IPS DF 4.7 (cell line): ENCODE measurements around the gene ERH.
"Not testable (repeated sequence)": the region's sequence is repeated elsewhere in the genome, so short reads cannot be mapped to it uniquely, and the experiment has no call there.

Experiments
- DNase-seq: peaks from one replicate; pipeline ENCODE4 v3.0.0-alpha.2; 2013; ENCODE audit warnings: low spot score; ENCODE audit errors: extremely low read depth

ERH gene

DNA sequence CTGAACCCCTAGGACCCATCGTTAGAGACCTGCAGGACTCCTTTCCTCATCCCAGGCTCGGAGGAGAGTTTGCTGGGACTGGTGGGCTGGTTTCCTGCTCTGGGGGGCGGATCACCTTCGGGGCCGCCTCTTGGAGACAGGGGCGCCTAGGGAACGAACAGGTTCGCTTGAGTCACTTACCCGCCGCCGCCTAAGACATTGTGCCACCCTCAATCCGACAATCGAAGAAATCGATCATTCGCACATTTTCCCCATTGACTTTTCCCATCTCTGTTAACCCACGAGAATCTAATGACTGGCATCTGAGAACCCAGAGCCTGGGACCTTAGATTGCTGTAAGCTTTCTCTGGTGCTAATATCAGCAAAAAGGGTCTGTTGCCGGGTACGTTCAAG is 715 bp upstream of the ERH start:
- DNase-seq, result no peak

- DNase-seq, result no peak
Measured at GRCh38 chr14:69395929-69396328, 2.2 kb downstream of the ERH start.

GRCh38 chr14:69392481-69392880 is 5.6 kb downstream of the ERH start:
- DNase-seq, result no peak

GRCh38 chr14:69391400-69391799 is 6.7 kb downstream of the ERH start:
- DNase-seq, result not testable (repeated sequence)

DNA sequence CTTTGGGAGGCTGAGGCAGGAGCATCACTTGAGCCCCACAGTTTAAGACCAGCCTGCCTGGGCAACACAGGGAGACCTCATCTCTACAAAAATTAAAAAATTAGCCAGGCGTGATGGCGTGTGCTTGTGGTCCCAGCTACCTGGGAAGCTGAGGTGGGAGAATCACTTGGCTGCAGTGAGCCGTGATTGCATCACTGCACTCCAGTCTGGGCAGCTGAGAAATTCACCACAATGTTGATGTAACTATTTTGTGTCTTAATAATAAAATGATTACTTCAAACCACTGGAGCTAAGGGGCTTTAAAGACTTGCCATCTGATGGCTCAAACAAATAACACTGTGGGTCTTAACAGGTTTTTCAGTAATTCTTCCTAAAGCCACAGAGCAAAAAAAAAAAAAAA is 10.8 kb downstream of the ERH start:
- DNase-seq, result no peak

DNA sequence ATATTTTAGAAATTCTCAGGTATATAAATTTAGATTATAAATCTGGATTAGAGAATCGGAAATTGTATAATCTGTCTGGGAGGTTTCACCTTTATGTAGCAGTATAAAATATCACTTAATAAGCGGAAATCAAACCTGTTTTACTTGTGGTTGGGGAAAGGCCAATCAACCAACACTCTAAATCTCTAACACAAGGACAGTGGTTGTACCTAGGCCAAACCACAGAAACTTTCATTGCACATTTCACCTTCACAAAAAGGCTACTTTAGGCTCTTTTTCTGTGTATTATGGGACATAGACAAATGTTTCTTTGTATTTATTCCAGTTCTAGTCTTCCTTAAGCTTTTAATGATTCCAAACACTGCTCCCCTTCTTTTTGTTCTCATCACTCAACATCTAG is 19.8 kb downstream of the ERH start:
- DNase-seq, result no peak

GRCh38 chr14:69376439-69376838 is 21.7 kb downstream of the ERH start:
- DNase-seq, result no peak

DNA sequence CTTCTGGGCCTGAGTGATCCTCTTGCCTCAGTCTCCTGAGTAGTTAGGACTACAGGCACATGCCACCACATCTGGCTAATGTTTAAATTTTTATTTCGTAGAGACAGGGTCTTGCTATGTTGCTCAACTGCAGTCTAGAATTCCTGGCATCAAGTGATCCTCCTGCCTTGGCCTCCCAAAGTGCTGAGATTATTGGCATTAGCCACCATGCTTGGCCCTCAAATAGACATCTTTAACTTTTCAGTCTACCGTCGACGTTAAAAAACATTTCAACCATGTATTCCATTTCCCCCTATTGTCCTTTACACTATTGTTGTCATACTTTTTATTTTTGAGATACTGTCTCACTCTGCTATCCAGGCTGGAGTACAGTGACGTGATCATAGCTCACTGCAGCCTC is 22.4 kb downstream of the ERH start:
- DNase-seq, result no peak

DNA sequence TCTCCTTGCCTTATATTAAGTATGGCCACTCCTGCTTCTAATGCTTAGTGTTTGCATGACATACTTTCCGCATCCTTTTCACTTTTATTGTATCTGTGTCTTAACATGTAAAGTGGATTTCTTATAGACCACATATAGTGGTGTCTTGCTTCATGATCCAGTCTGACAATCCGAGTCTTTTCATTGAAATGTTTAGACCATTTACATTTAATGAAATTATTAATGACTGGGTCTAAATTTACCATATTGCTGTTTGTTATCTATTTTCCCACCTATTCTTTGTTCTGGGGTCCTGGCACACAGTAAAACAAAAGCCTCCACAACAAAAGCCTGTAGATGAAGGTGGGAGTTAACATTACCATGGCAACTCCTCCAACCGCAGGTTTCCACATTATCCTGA is 22.9 kb downstream of the ERH start:
- no peak for DNase-seq

GRCh38 chr14:69374235-69374634 is 23.9 kb downstream of the ERH start:
- DNase-seq, result no peak

- no peak for DNase-seq
Measured at GRCh38 chr14:69373104-69373503, 25.0 kb downstream of the ERH start.

DNA sequence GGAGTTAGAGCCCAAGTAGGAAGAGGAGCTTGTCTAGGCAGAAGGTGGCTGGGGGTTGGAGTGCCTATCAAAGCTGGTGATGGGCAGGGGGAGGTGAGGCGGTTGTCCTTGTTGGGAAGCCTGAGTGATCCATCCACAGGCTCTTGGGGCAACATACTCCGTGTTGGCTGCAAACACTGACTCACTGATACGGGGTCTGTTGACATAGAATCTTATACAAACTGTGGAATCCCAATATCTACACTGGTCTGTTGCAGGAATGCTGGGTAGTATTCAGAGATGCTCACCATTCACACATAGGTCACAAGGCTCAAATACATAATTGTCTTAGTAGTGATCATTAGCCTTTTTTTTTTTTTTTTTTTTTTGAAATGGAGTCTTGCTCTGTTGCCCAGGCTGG is 26.0 kb downstream of the ERH start:
- no peak for DNase-seq

GRCh38 chr14:69370061-69370460 is 28.0 kb downstream of the ERH start:
- DNase-seq, result no peak

GRCh38 chr14:69368381-69368780 is 29.7 kb downstream of the ERH start:
- DNase-seq, result no peak

- no peak for DNase-seq
Measured at GRCh38 chr14:69366761-69367160, 31.3 kb downstream of the ERH start.

DNA sequence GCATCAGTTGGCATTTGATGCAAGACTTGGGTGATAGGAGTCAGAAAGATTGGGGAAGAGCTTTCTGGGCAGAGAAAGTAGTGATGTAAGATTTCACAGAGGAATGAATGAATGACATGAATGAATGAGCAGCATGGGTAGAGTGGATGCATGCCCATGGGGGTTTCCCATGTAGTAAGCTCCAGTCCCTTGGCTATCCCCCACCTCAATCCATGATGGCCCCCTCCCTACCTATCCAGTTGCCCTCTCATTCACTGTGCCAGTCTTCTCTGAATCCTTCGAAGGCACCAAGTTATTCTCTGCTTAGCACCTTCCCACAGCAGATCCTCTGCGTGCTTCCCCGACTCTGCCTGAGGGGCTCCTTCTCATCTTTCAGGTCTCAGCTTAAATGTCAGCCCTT is 32.0 kb downstream of the ERH start:
- no peak for DNase-seq

GRCh38 chr14:69364378-69364777 is 33.7 kb downstream of the ERH start:
- DNase-seq, result no peak

GRCh38 chr14:69363964-69364363 is 34.1 kb downstream of the ERH start:
- DNase-seq, result no peak

GRCh38 chr14:69363055-69363454 is 35.0 kb downstream of the ERH start:
- DNase-seq, result peak; percentile 22

- DNase-seq, result no peak
Measured at GRCh38 chr14:69360438-69361108, 37.5 kb downstream of the ERH start.

DNA sequence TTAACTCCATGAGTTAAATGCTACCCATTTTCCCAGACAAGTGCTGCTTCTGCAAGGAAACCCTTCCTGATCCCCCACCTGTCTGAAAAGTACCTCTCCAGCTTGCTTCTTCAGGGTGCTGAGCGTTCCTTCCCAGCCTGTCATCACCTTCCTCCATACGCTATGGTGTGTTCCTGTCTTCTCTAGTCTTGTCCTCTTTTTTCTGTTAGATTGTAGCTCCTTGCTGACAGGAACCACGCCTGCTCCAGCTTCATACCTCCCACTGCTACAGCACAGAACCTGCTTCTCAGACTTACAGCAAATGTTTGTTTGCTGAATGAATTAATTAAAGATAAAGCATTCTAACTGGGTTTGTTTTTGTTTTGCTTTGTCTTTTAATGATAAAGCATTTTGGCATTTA is 39.1 kb downstream of the ERH start:
- DNase-seq, result no peak

DNA sequence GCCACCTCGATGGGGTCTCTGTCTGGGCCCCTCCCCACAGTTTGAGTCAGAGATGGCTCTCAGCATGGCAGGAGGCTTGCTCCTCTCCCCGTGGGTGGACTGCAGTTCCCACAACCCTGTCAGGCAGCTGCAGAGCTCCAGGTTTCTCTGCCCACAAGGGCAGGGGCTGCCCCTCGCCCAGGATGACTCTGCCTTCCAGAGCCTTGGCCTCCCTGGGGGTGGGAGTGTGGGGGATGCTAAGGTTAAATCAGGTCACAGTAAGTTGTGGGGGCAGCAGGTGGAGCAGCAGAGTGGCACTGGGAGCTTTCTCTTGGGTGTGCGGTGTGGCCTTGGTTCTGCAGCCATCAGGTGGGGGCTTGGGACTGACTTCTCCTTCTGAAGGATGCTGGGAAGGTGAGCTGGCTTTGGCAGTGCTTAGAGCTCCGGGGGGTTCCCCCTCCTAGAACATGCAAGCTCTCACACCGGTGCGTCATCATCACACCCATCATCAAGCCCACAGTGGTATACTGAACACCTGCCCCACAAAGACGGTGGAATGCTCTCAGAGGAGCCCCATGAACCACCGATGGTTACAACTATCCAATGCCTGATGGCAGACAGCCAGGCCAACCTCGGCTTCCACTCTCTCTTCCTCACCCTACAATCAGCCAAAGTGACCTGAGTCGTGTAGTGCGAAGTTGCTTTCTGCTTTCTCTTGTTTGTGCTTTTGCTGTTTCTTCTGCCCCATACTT is 39.7 kb downstream of the ERH start:
- no peak for DNase-seq

GRCh38 chr14:69357544-69358200 is 40.4 kb downstream of the ERH start:
- no peak for DNase-seq
